Stimulated activated CD4-positive, alpha-beta T cell treated with anti-CD3 and anti-CD28 coated beads, Interleukin-15, amount 100 ng/mL, for 24 hours (primary cell): ENCODE data around the gene NEURL1B.

Experiments used
- DNase-seq: peaks from one replicate; pipeline ENCODE4 v3.0.0-alpha.2; 2020

Gene NEURL1B

GRCh38 chr5:172611913-172612312 is 29.1 kb upstream of the NEURL1B start:
- DNase-seq = no peak

- no peak for DNase-seq
Observed at GRCh38 chr5:172612771-172613170, 28.3 kb upstream of the NEURL1B start.

DNA sequence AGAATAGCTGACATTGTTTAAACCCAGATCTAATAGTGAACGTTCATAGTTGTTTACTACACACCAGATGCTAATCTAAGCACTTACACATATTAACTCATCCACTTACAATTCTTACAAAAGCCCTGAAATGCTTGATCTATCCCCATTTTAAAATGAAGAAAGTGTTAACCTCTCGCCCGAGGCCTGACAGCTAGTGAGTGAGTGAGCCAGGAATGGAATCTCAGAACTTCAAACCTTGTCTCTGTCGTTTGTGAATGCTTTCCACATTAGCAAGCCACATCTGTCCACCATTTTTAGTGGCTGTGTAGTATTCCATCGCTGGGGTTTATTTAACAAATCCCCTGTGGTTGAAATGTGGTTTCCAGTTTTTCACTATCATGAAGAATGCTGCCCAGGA is 24.9 kb upstream of the NEURL1B start:
- DNase-seq = no peak

GRCh38 chr5:172616730-172617129 is 24.3 kb upstream of the NEURL1B start:
- no peak for DNase-seq

GRCh38 chr5:172617817-172618216 is 23.2 kb upstream of the NEURL1B start:
- no peak for DNase-seq

- DNase-seq = no peak
Observed at GRCh38 chr5:172618574-172619365, 22.3 kb upstream of the NEURL1B start.

- no peak for DNase-seq
Observed at GRCh38 chr5:172620506-172620905, 20.6 kb upstream of the NEURL1B start.

GRCh38 chr5:172622091-172623046 is 18.7 kb upstream of the NEURL1B start:
- no peak for DNase-seq

DNA sequence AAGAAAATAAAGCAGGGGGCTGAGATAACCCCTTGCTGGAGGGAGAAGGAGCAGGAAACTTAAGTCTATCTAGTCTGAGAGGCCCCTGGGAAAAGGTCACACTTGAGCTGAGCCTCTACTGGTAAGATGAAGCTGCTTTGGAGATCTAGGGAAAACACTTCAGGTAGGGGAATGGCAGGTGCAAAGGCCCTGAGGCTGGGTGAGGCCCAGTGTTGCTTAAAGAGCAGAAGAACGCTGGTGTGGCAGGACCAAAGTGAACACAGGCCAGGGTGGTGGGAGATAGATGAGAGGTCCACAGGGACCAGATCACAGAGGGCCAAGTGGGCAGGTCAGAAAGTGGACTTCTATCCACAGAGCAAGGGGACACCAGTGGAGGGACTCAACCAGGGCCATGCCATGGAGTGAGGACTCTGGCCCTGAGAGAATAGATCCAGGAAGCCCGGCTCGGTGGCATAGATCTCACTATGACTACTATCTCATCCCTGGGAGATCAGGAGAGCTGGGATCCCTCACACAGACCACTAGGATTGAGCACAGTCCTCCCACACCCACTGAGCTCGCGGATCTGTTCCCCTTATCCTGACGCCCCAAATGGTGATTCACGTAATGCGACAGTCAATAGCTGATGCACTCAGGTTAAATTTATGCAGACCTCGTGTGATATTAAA is 17.6 kb upstream of the NEURL1B start:
- DNase-seq = no peak

DNA sequence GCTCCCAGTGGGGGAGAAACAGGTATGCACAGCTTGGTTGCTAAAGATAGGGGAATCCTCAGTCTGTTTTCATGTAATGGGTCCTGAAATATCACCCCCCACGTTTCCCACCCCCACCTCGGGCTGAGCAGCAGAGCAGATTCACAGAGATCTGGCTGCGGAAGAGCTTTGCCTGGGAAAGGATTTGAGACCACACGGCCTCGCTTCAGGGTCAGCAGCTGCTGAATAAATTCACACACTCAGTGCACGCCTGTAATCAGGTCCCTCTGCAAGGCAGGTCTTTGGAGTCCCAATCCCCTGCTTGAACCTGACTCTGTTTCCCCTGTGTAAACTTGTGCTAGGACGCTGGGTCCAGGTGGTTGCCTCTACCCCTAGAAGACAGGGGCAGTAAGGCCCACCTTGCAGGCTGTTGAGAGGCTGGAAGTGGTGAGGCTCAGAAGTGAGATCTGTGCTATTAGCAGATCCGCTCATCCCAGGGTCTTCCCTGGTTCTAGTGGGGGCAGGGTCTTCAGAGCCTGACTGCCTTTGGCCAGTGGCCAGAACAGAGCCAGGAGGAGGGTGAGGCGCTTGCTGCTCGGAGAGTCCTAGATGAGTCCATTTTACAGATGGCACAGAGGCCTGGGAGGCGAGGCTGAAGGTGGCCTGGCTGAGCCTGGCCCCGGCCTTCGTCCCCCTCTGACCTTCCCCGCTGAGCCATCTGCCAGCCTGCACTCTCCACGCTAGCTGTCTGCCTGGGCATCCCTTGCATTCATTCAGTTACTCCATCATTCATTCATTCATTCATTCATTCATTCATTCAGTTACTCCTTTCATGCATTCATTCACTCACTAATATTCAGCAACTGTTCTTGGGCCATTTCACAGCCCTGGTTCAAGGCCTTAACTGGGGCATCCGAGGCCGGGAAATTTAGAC is 16.7 kb upstream of the NEURL1B start:
- DNase-seq = no peak

- DNase-seq = no peak
Observed at GRCh38 chr5:172624996-172625964, 15.8 kb upstream of the NEURL1B start.

GRCh38 chr5:172626031-172626581 is 15.0 kb upstream of the NEURL1B start:
- DNase-seq = no peak

GRCh38 chr5:172630082-172630481 is 11.0 kb upstream of the NEURL1B start:
- no peak for DNase-seq

DNA sequence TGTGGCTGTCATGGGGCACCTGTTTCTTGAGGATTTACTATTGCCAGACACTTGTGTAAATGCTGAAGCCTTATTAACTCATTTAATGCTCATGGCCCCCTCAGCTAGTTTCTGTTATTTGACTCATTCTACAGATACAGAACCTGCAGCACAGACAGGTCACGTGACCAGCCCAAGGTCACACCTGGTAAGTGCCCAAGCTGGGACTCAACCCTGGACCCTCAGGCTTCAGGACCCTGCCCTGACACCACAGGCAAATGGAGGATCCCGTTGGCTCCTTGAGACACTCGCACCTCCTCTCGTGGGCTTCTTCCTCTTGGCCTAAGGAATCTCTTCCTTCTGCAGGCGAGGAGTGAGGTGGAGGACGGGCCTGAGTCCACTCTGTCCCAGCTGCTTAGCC is 10.6 kb upstream of the NEURL1B start:
- DNase-seq = no peak

DNA sequence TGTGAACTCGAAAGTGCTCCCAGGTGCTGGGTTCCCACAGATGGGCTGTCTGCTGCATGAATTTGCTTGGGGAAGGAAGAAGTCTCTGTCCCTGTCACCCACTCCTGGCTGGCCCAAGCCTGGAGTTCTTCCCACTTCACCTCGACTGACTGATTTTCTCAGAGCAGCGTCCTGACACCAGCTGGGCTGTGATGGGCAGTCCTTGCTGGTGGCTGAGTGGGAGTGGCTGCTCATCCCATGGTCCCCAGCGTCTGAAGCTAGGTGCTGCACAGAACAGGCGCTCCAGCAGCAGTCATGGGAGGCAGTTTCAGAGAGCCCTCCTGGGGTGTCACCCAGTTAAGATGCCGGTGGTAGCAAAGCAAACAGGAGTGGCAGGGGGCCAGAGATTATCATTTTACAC is 10.1 kb upstream of the NEURL1B start:
- no peak for DNase-seq

DNA sequence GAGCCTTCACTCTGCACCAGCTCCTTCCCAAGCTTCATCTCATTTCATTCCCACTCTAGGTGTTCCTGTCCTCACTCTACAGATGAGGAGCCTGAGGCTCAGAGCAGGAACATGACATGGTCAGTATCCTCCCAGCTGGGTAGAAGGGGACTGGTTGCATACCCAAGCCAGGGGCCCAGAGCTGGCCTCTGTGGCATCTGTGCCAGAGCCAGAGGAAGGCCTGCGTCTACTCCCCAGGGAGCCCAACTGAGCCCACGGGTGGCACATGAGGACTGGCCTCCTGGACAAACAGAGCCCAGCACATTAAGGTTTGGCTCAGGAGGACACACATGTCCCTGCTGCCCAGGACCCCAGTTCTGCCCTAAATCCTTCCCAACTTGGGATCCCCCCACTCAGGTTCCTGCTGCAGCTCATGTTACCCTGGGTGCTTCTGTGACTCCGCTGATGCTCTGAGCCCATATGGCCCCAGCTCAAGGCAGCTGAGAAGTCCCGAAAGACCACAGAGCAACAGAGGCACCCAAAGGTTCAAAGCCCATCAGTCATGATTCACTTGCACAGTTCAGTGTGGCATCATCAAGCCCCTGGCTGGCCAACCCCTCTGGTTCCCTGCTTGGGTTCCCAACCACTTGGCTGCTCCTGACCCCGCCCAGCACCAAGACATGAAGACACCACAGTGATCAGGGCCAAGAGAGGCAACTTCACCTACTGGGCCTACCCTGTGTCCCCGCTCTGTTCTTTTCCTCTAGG is 8.5 kb upstream of the NEURL1B start:
- no peak for DNase-seq

DNA sequence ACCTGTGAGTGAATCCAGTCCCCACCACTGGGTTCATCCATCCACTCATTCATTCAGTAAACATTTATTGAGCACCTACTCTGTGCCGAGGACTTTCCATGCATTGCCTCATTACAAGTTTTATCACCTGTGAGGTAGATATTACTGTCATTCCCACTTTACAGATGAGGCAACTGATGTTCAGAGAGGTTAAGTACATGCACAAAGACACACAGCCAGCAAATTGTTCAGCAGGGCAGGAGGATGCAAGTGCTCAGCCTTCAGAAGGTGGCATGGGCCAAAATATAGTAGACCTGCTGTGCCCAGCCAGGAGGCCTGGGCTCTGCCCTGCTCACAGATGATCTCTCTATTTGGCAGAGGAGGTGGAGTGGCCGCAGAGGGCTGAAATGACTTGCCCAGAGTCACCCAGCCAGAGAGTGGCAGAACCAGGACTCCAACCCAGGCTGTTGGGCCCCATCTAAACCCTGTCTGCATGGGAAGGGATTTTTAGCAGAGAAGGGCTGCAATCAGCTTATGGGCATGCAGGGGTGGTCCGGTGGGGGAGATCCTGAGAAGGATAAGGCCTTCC is 7.6 kb upstream of the NEURL1B start:
- no peak for DNase-seq

DNA sequence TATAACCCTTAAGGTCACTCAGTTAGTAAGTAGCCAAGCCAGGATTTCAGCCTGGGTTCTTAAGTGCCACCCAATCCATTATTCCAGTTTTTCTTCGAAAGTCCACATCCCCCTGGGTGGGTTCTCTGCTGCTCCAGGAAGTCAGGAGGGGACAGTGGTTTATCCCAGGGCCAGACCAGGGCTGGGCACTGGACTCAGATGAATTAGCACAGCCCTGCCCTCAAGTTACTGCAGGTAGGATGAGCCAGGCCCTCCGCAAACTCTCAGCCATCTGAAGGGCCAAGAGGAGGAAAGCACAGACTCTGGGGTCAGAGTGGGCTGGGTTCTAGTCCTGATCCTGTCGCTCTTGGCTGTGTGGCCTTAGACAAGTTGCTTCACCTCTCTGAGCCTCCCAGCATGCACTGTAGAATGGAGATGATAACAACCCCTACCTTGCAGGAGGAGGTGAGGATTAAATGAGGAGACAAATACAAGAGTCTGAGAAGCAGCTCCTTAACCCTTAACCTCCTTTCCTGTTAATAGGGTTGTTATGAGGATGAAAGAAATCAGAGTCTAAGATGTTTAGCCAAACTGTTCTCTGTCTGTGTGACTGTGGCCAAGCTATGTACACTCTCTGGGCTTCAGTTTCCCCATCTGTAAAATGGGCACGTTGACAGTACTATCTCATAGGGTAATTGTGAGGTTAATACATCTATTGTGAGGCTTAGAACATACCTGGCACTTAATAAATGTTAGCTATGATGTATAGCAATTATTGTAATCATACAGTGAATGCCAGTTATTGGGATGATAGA is 6.8 kb upstream of the NEURL1B start:
- DNase-seq = no peak

- DNase-seq = no peak
Observed at GRCh38 chr5:172635038-172635437, 6.0 kb upstream of the NEURL1B start.
